GM19324 (cell line): Measurements from ENCODE around the gene ERCC6L2.

Experiments used
- ATAC-seq: cut with Tn5 transposase; IDR thresholded peaks from one replicate; pipeline ENCODE4 v1.9.1; 2021; ENCODE audit warnings: mild to moderate bottlenecking, moderate library complexity; ENCODE audit not compliant: unreplicated experiment, low FRiP score

Gene ERCC6L2

GRCh38 chr9:95974389-95974788, 98.9 kb downstream of the ERCC6L2 start:
- no peak for ATAC-seq

DNA sequence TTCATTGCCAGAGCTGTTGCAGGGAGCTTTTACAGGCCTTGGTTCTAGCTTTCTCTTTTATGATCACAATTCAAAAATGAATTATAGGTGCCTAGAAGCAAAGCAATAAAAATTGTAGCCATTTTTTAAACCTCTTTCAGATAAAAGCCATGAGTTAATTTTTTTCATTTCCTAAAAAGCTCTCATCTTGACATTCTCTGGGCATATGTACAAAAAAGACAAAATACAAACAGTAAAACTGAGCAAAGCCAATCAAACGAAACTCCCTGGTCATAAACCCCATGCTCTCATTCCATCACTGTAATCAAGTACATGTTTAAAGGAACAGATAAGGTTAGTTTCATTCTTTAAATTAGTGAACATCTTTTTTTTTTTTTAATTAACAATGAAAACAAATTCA, 101.9 kb downstream of the ERCC6L2 start:
- ATAC-seq: no peak

- ATAC-seq: no peak
These were observed 102.6 kb downstream of the ERCC6L2 start for GRCh38 chr9:95978106-95978505.

- no peak for ATAC-seq
These were observed 104.0 kb downstream of the ERCC6L2 start for GRCh38 chr9:95979446-95979845.

GRCh38 chr9:95980262-95981125, 105.0 kb downstream of the ERCC6L2 start:
- ATAC-seq: no peak

GRCh38 chr9:95981761-95982390, 106.4 kb downstream of the ERCC6L2 start:
- no peak for ATAC-seq

DNA sequence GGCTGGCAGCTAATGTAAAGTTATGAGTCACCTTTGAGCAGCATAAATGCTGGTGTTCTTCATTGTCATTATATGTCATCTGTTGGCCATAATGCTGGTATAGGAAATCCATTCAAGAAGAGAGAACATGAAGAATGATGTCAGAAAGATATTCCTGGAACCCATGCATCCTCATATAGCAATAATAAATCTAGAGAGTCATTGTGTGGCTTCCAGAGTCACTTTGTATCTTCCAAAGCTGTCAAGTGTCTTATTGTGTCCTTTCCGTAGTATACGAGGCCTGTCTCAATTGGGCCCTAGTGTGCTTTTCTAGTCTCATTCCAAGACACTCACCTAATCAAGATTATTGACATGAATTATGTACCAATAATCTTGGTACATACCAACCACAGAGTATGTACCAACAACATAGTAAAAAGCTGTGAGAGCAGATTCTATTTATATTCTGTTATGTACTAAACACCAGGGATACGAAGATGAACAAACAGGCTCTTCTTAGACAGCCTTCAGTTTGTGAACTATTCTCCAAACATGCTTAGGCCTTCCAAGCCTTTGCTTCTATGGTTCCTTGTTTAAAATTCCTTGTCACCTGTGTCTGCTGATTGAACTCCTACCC, 110.1 kb downstream of the ERCC6L2 start:
- ATAC-seq: no peak

DNA sequence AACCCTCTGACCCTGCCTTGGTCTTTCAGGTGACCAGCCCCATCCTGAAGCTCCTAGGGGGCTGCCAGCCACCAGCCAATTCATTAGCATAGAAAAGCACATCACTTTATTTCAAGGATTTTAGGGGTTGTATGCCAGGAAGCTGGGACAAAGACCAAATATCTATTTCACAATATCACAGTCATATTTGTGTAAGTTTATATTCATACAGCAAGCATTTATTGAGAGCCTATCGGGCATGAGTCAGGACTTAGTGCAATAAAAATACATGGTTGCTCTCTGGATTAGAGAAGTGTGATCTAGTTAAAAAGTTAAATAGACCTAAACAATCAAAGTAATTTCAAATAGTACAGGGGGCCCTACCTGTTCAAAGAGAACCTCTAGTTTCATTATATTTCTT, 113.8 kb downstream of the ERCC6L2 start:
- no peak for ATAC-seq

- no peak for ATAC-seq
These were observed 115.8 kb downstream of the ERCC6L2 start for GRCh38 chr9:95991326-95991725.

- no peak for ATAC-seq
These were observed 117.0 kb downstream of the ERCC6L2 start for GRCh38 chr9:95992536-95992935.

DNA sequence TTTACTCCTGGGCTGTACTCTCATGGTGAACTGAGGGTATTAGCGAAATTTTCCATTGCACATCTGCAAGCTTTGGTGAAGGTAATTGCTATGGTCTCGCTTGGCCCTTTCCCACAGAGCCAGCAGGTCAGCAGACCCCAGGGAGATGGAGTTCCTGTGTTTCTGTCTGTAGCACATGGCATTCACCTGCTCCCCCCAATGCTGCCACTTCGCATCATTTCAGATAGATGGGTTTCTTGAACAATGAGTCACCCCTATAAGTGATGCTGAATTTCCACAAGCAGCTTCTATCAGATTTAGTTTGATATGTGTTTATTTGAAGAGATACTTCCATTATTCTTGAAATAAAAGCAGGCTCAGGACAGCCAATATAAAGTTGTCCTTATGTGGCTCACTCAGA, 117.8 kb downstream of the ERCC6L2 start:
- no peak for ATAC-seq

DNA sequence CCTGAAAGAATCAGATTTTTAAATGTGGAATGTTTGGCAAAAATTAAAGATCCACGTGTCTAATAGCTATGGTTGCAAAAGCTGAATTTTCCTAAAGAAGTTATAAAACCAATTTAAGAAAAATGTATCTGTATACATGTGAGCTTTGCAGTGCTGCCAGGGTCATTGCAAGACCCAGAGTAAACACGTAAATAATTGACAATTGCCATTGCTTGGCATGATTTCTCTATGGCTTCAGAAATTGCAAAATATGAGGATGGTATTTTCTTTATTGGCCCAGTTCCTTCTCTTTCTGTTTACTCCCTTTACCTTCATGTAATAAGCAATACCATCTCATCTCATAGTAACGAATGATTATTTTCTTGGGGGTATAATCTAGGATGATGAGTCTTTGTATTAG, 123.9 kb downstream of the ERCC6L2 start:
- ATAC-seq: no peak

GRCh38 chr9:96004379-96004778, 128.9 kb downstream of the ERCC6L2 start:
- ATAC-seq: no peak

DNA sequence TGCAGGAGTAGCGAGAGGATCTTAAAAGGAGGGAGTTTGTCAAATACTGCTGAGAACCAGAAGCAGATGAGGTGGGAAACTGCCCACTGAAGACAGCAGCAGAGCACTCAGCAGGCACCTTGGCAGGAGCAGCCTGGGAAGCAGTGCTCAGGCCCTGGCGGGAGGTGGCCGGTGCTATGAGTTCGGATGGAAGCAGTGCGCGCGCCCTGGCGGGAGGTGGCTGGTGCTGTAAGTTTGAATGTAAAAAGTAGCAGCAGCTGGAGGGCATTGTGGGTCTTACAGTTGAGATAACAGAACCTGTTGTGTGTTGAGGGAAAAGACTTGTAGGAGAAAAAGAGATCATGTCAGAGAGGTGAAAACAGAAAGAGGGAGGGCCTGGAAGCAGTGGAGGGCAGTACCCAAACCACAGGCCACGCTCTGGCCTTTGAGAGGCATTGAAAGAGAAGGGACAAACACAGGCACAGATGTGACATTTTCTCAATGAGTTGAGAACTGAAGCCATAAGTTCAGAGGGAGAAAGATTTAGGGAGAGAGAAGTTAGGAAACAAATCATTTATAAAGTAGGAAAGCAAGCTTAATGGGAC, 130.9 kb downstream of the ERCC6L2 start:
- no peak for ATAC-seq

- no peak for ATAC-seq
These were observed 131.5 kb downstream of the ERCC6L2 start for GRCh38 chr9:96006961-96007360.

GRCh38 chr9:96008502-96009222, 133.2 kb downstream of the ERCC6L2 start:
- ATAC-seq: no peak

DNA sequence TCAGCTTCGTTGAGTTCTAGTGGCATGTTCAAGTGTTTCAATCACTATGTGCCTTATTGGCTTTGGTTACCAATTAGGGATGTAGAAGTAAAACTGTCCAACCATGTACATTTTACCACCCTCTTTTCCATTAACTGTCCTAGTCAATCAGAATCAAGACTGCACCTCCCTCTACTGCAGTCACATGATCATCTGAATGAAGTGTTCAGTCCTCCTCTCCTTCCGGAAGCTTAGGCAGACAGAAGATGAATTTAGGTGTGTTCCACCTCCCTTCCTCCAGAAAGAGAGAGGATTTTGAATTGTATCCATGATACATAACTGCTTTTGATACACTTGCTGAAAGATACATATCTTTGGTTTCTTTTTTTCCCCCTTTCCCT, 133.7 kb downstream of the ERCC6L2 start:
- ATAC-seq: no peak

GRCh38 chr9:96009690-96010472, 134.4 kb downstream of the ERCC6L2 start:
- no peak for ATAC-seq

GRCh38 chr9:96014078-96014477, 138.6 kb downstream of the ERCC6L2 start:
- no peak for ATAC-seq
